Astrocyte (in vitro differentiated cells and primary cell): Measurements from ENCODE around the gene RPAP3.

Source experiments
- CTCF ChIP-seq: IDR thresholded peaks from 2 replicates; pipeline ENCODE4 v1.5.1; 2011; ENCODE audit warnings: low read depth, mild to moderate bottlenecking, inconsistent platforms, low read length, moderate library complexity; ENCODE audit not compliant: insufficient read depth
- EZH2 ChIP-seq: IDR thresholded peaks from 2 replicates; pipeline ENCODE4 v1.6.1; 2012; ENCODE audit warnings: mild to moderate bottlenecking, low read length, inconsistent platforms; ENCODE audit not compliant: insufficient read depth

GRCh38 chr12:47721431-47721973, 15.7 kb upstream of the RPAP3 start:
- TF ChIP-seq CTCF (no peak), EZH2 (no peak)
